SK-N-SH treated with all-trans-retinoic acid at 6 μM for 48 hours (cell line): ENCODE data around the gene BTG2.

Experiments
- ATAC-seq: fragments of 200-7000 bp; cut with Tn5 transposase; 3 replicates; pipeline ENCODE4 v1.9.1; 2020; ENCODE audit warnings: mild to moderate bottlenecking, moderate library complexity
- ARNTL ChIP-seq: fragments of 450-650 bp; formaldehyde crosslinking; IDR thresholded peaks from 2 replicates; pipeline ENCODE4 v1.5.0; 2020; ENCODE audit warnings: low read depth, mild to moderate bottlenecking, moderate library complexity, borderline replicate concordance
- BACH2 ChIP-seq: fragments of 250-450 bp; sonication (Bioruptor Pico); IDR thresholded peaks from 2 replicates; pipeline ENCODE4 v1.9.0; 2021; ENCODE audit warnings: mild to moderate bottlenecking, borderline replicate concordance
- CSDC2 ChIP-seq: fragments of 250-450 bp; sonication (Bioruptor Pico); IDR thresholded peaks from 2 replicates; pipeline ENCODE4 v1.5.0; 2020; ENCODE audit warnings: mild to moderate bottlenecking, moderate library complexity
- ESRRG ChIP-seq: fragments of 250-450 bp; sonication (Bioruptor Pico); IDR thresholded peaks from 2 replicates; pipeline ENCODE4 v1.6.1; 2021; ENCODE audit warnings: mild to moderate bottlenecking
- GLIS3 ChIP-seq: fragments of 250-450 bp; sonication (Bioruptor Pico); IDR thresholded peaks from 2 replicates; pipeline ENCODE4 v1.5.0; 2020; ENCODE audit warnings: mild to moderate bottlenecking, moderate library complexity
- ISL1 ChIP-seq: fragments of 250-450 bp; sonication (Bioruptor Pico); IDR thresholded peaks from 2 replicates; pipeline ENCODE4 v2.1.2; 2022; ENCODE audit warnings: mild to moderate bottlenecking, moderate library complexity
- OSR1 ChIP-seq: fragments of 250-450 bp; sonication (Bioruptor Pico); IDR thresholded peaks from 2 replicates; pipeline ENCODE4 v1.8.0; 2022; ENCODE audit warnings: moderate library complexity, mild to moderate bottlenecking, inconsistent platforms
- POU6F1 ChIP-seq: fragments of 250-450 bp; sonication (Bioruptor Pico); IDR thresholded peaks from 2 replicates; pipeline ENCODE4 v1.8.0; 2021; ENCODE audit warnings: low read depth, mild to moderate bottlenecking, moderate library complexity, borderline replicate concordance
- PPARA ChIP-seq: fragments of 250-450 bp; sonication (Bioruptor Pico); IDR thresholded peaks from 2 replicates; pipeline ENCODE4 v1.5.0; 2020; ENCODE audit warnings: mild to moderate bottlenecking, borderline replicate concordance
- RARB ChIP-seq: fragments of 250-450 bp; sonication (Bioruptor Pico); IDR thresholded peaks from 2 replicates; pipeline ENCODE4 v1.8.0; 2021; ENCODE audit warnings: mild to moderate bottlenecking, moderate library complexity
- SNAI2 ChIP-seq: fragments of 250-450 bp; sonication (Bioruptor Pico); IDR thresholded peaks from 2 replicates; pipeline ENCODE4 v1.5.0; 2020; ENCODE audit warnings: mild to moderate bottlenecking, moderate library complexity
- TCF4 ChIP-seq: fragments of 250-450 bp; sonication (Bioruptor Pico); IDR thresholded peaks from 2 replicates; pipeline ENCODE4 v1.8.0; 2021; ENCODE audit warnings: mild to moderate bottlenecking, moderate library complexity, borderline replicate concordance
- TOX ChIP-seq: fragments of 250-450 bp; sonication (Bioruptor Pico); IDR thresholded peaks from 2 replicates; pipeline ENCODE4 v1.8.0; 2021; ENCODE audit warnings: mild to moderate bottlenecking, moderate library complexity, borderline replicate concordance
- ZC3H10 ChIP-seq: fragments of 250-450 bp; sonication (Bioruptor Pico); IDR thresholded peaks from 2 replicates; pipeline ENCODE4 v1.5.1; 2021; ENCODE audit warnings: mild to moderate bottlenecking, moderate library complexity
- ZFP3 ChIP-seq: fragments of 250-450 bp; sonication (Bioruptor Pico); IDR thresholded peaks from 2 replicates; pipeline ENCODE4 v1.5.0; 2020; ENCODE audit warnings: mild to moderate bottlenecking, moderate library complexity
- ZNF565 ChIP-seq: fragments of 450-650 bp; formaldehyde crosslinking; conservative IDR thresholded peaks from 2 replicates; pipeline ENCODE4 v1.5.0; 2020; ENCODE audit warnings: low read depth, mild to moderate bottlenecking, moderate library complexity
- ZNF8 ChIP-seq: fragments of 450-650 bp; formaldehyde crosslinking; IDR thresholded peaks from 2 replicates; pipeline ENCODE4 v1.5.0; 2020; ENCODE audit warnings: mild to moderate bottlenecking, moderate library complexity
- TF ChIP-seq, protein P1 (sequence below): fragments of 250-450 bp; sonication (Bioruptor Pico); IDR thresholded peaks from 2 replicates; pipeline ENCODE4 v1.5.0; 2020; ENCODE audit warnings: mild to moderate bottlenecking, moderate library complexity
- TF ChIP-seq, protein P2 (sequence below): fragments of 250-450 bp; sonication (Bioruptor Pico); IDR thresholded peaks from 2 replicates; pipeline ENCODE4 v1.8.0; 2020; ENCODE audit warnings: mild to moderate bottlenecking, moderate library complexity, borderline replicate concordance
- TF ChIP-seq, protein P3 (sequence below): fragments of 250-450 bp; sonication (Bioruptor Pico); IDR thresholded peaks from 2 replicates; pipeline ENCODE4 v1.5.1; 2020; ENCODE audit warnings: low read depth, mild to moderate bottlenecking, moderate library complexity

Gene BTG2

DNA sequence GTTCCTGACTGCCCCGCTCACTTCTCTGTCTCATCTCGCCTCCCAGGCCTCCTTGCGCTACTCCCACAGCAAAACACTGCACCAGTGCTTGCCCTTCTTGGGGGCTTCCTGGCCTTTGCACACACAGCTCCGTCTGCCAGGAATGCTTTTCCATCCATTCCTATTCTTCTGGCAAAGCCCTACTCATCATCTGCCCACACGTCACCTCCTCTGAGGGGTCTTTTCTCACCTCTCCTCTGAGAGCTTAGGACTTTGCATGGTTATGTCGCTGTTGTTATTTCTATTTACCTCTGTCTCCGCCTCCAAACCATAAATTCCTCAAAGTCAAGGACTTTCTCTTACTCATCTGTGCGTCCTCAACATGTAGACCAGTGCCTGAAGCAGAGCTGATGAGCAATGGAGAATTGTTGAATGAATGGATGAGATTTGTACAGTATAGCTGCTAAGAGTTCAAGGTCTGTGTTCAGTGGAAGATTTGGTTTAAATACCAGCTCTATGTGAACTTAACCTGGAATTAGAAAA is 26.4 kb upstream of the BTG2 start:
- ATAC-seq = no peak
- no peak for TF ChIP-seq RARB
- TF ChIP-seq, protein P1, sequence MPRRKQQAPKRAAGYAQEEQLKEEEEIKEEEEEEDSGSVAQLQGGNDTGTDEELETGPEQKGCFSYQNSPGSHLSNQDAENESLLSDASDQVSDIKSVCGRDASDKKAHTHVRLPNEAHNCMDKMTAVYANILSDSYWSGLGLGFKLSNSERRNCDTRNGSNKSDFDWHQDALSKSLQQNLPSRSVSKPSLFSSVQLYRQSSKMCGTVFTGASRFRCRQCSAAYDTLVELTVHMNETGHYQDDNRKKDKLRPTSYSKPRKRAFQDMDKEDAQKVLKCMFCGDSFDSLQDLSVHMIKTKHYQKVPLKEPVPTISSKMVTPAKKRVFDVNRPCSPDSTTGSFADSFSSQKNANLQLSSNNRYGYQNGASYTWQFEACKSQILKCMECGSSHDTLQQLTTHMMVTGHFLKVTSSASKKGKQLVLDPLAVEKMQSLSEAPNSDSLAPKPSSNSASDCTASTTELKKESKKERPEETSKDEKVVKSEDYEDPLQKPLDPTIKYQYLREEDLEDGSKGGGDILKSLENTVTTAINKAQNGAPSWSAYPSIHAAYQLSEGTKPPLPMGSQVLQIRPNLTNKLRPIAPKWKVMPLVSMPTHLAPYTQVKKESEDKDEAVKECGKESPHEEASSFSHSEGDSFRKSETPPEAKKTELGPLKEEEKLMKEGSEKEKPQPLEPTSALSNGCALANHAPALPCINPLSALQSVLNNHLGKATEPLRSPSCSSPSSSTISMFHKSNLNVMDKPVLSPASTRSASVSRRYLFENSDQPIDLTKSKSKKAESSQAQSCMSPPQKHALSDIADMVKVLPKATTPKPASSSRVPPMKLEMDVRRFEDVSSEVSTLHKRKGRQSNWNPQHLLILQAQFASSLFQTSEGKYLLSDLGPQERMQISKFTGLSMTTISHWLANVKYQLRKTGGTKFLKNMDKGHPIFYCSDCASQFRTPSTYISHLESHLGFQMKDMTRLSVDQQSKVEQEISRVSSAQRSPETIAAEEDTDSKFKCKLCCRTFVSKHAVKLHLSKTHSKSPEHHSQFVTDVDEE (CRISPR knock-in tag) = no peak
- TF ChIP-seq CSDC2 (CRISPR knock-in tag) = no peak
- no peak for TF ChIP-seq PPARA
- no peak for TF ChIP-seq TCF4 (CRISPR knock-in tag)
- TF ChIP-seq, protein P2, sequence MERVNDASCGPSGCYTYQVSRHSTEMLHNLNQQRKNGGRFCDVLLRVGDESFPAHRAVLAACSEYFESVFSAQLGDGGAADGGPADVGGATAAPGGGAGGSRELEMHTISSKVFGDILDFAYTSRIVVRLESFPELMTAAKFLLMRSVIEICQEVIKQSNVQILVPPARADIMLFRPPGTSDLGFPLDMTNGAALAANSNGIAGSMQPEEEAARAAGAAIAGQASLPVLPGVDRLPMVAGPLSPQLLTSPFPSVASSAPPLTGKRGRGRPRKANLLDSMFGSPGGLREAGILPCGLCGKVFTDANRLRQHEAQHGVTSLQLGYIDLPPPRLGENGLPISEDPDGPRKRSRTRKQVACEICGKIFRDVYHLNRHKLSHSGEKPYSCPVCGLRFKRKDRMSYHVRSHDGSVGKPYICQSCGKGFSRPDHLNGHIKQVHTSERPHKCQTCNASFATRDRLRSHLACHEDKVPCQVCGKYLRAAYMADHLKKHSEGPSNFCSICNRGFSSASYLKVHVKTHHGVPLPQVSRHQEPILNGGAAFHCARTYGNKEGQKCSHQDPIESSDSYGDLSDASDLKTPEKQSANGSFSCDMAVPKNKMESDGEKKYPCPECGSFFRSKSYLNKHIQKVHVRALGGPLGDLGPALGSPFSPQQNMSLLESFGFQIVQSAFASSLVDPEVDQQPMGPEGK = no peak
- TF ChIP-seq ISL1 (CRISPR knock-in tag) = no peak
- TF ChIP-seq, protein P3, sequence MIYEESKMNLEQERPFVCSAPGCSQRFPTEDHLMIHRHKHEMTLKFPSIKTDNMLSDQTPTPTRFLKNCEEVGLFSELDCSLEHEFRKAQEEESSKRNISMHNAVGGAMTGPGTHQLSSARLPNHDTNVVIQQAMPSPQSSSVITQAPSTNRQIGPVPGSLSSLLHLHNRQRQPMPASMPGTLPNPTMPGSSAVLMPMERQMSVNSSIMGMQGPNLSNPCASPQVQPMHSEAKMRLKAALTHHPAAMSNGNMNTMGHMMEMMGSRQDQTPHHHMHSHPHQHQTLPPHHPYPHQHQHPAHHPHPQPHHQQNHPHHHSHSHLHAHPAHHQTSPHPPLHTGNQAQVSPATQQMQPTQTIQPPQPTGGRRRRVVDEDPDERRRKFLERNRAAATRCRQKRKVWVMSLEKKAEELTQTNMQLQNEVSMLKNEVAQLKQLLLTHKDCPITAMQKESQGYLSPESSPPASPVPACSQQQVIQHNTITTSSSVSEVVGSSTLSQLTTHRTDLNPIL (CRISPR knock-in tag) = no peak

GRCh38 chr1:203280061-203280460 is 25.3 kb upstream of the BTG2 start:
- no peak for ATAC-seq
- TF ChIP-seq TCF4 (CRISPR knock-in tag) = no peak
- no peak for TF ChIP-seq TOX (CRISPR knock-in tag)
- no peak for TF ChIP-seq ZC3H10 (CRISPR knock-in tag)
- TF ChIP-seq ISL1 (CRISPR knock-in tag) = no peak
- TF ChIP-seq, protein P2 = no peak
- no peak for TF ChIP-seq SNAI2 (CRISPR knock-in tag)
- TF ChIP-seq, protein P3 (CRISPR knock-in tag) = no peak
- TF ChIP-seq RARB = no peak
- TF ChIP-seq POU6F1 = no peak
- no peak for TF ChIP-seq ARNTL
- TF ChIP-seq ZFP3 = no peak
- no peak for TF ChIP-seq OSR1
- TF ChIP-seq GLIS3 (CRISPR knock-in tag) = no peak
- TF ChIP-seq, all 23 proteins: peak for 0

DNA sequence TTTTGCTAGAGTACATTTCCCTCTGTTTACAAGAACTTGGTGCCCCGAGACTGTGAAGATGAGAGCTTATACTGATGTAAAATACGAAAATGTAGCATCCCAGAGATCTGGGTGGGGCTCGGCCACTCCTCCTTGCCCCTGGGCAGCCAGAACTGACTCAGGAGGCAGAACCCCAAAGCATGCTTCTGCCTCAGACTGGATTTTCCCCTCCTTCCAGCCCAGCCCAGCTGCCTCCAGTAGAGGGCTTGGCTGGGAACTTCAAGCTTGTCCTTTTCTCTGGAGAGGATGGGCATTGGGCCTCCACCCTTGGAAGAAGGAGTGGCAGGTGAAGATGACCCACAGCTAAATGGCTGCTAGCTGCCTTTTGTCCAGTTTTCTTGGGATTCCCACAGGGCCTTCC is 24.3 kb upstream of the BTG2 start:
- ATAC-seq = peak; percentile 10; the same call in 1 of the 3 replicates
- TF ChIP-seq, protein P3 (CRISPR knock-in tag) = no peak
- no peak for TF ChIP-seq ARNTL
- TF ChIP-seq BACH2 = no peak
- TF ChIP-seq SNAI2 (CRISPR knock-in tag) = no peak
- TF ChIP-seq ESRRG (CRISPR knock-in tag) = no peak
- no peak for TF ChIP-seq RARB
- TF ChIP-seq GLIS3 (CRISPR knock-in tag) = no peak
- no peak for TF ChIP-seq ZNF565 (CRISPR knock-in tag)
- no peak for TF ChIP-seq POU6F1
- TF ChIP-seq, protein P1 (CRISPR knock-in tag) = no peak
- TF ChIP-seq ZNF8 (CRISPR knock-in tag) = no peak
- TF ChIP-seq CSDC2 (CRISPR knock-in tag) = no peak
- TF ChIP-seq OSR1 = no peak
